Measurements from ENCODE around the gene EXPH5.

The EXPH5 gene

GRCh38 chr11:108538022-108538424 is 55.5 kb downstream of the EXPH5 start:
- TF ChIP-seq CTCF (IDR thresholded peaks at IDR 0.05; ENCODE audit: insufficient read depth, missing control alignments), result no peak
- no peak for FAIRE-seq
- DNase-seq (ENCODE audit: insufficient read length, low spot score), result no peak

GRCh38 chr11:108536783-108537182 is 56.8 kb downstream of the EXPH5 start:
- no peak for FAIRE-seq

GRCh38 chr11:108535384-108535955 is 58.1 kb downstream of the EXPH5 start:
- no peak for TF ChIP-seq CTCF (IDR thresholded peaks at IDR 0.05; ENCODE audit: insufficient read depth, missing control alignments)
- DNase-seq (ENCODE audit: insufficient read length, low spot score), result no peak
- FAIRE-seq, result no peak

More at GRCh38 chr11:108536783-108537182, 56.8 kb downstream of the EXPH5 start:
- DNase-seq (ENCODE audit: insufficient read length, low spot score), result no peak
- TF ChIP-seq CTCF (IDR thresholded peaks at IDR 0.05; ENCODE audit: insufficient read depth, missing control alignments), result no peak

- no peak for FAIRE-seq
- DNase-seq (ENCODE audit: insufficient read length, low spot score), result no peak
- no peak for TF ChIP-seq CTCF (IDR thresholded peaks at IDR 0.05; ENCODE audit: insufficient read depth, missing control alignments)
These were observed 59.2 kb downstream of the EXPH5 start for GRCh38 chr11:108534274-108534882.

- FAIRE-seq (no peak), DNase-seq (ENCODE audit: insufficient read length, low spot score) (no peak)
- TF ChIP-seq CTCF (IDR thresholded peaks at IDR 0.05; ENCODE audit: insufficient read depth, missing control alignments), result no peak
These were observed 63.1 kb downstream of the EXPH5 start for GRCh38 chr11:108530426-108530825.

GRCh38 chr11:108527382-108527781 is 66.2 kb downstream of the EXPH5 start:
- no peak for TF ChIP-seq CTCF (IDR thresholded peaks at IDR 0.05; ENCODE audit: insufficient read depth, missing control alignments)
- no peak for DNase-seq (ENCODE audit: insufficient read length, low spot score)
- no peak for FAIRE-seq

GRCh38 chr11:108525161-108525560 is 68.4 kb downstream of the EXPH5 start:
- FAIRE-seq, result no peak
- TF ChIP-seq CTCF (IDR thresholded peaks at IDR 0.05; ENCODE audit: insufficient read depth, missing control alignments), result no peak
- no peak for DNase-seq (ENCODE audit: insufficient read length, low spot score)
